Sigmoid colon (tissue), 7 donors: ENCODE results near the gene HBB. TPM values are rescaled to one million over a fixed set of nuclear protein-coding genes. Genes with fewer than 3 reads are reported as not detected.
"Not testable (repeated sequence)": the region's sequence is repeated elsewhere in the genome, so short reads cannot be mapped to it uniquely, and the experiment has no call there.

Experiments
- DNase-seq: peaks from one replicate; pipeline ENCODE4 v3.0.0-alpha.2; 2019
- H3K27ac ChIP-seq, 4 donors: fragments of 200-600 bp; sonication (generic); one replicate each; pipeline ENCODE4 v1.5.1; 2016 to 2019; ENCODE audit warnings: mild to moderate bottlenecking in 1 of 4
- H3K27me3 ChIP-seq, 3 donors: fragments of 200-600 bp; sonication (generic); one replicate each; pipeline ENCODE4 v1.5.1; 2019; ENCODE audit warnings: mild to moderate bottlenecking in 1 of 3
- H3K36me3 ChIP-seq, 4 donors: fragments of 200-600 bp; sonication (generic); one replicate each; pipeline ENCODE4 v1.5.1; 2016 to 2019
- H3K4me1 ChIP-seq, 4 donors: fragments of 200-600 bp; sonication (generic); one replicate each; pipeline ENCODE4 v1.5.1; 2017 to 2019
- H3K4me3 ChIP-seq, 4 donors: fragments of 200-600 bp; sonication (generic); one replicate each; pipeline ENCODE4 v1.5.1; 2017 to 2019; ENCODE audit warnings: mild to moderate bottlenecking in 2 of 4, moderate library complexity in 1 of 4
- H3K9me3 ChIP-seq, 4 donors: fragments of 200-600 bp in 3 of 4; sonication (generic) in 3 of 4; one replicate each; pipeline versions ENCODE4 v1.5.1 to v1.6.1; 2013 to 2019
- CTCF ChIP-seq, 4 experiments: fragments of 450-650 bp in 3 of 4; fragments of 200-600 bp in 1 of 4; IDR thresholded peaks; one replicate each; pipeline ENCODE4 v1.5.1; 2016 to 2019; ENCODE audit warnings: antibody characterized with exemption in 4 of 4, mild to moderate bottlenecking in 3 of 4, moderate library complexity in 2 of 4
- EP300 ChIP-seq, 4 donors: sonication (generic); formaldehyde crosslinking; IDR thresholded peaks; one replicate each; pipeline ENCODE4 v1.6.1; 2017; ENCODE audit warnings: antibody characterized with exemption in 4 of 4
- POLR2A ChIP-seq, 2 donors: fragments of 450-650 bp; IDR thresholded peaks; one replicate each; pipeline ENCODE4 v1.6.1; 2016; ENCODE audit warnings: antibody characterized with exemption in 2 of 2, mild to moderate bottlenecking in 2 of 2, moderate library complexity in 2 of 2
- POLR2AphosphoS5 ChIP-seq, 4 donors: sonication (generic); formaldehyde crosslinking; IDR thresholded peaks; one replicate each; pipeline ENCODE4 v1.6.1; 2017; ENCODE audit warnings: antibody characterized with exemption in 4 of 4
- WGBS, 2 donors: extraction: QIAGEN DNeasy Blood & Tissue Kit; methylation state at CpG; one replicate each; pipeline ENCODE4 v1.1.7; 2013; 5-methylcytosine and 5-hydroxymethylcytosine counted together
- intact Hi-C: fragments of 100-400 bp; cut with DNase I; formaldehyde crosslinking; loops from one replicate; pipeline ENCODE4 v1.15.1; 2023
- polyA plus RNA-seq, 3 donors: library from polyadenylated mRNA; stranded (reverse); fragments of 200-250 nt; gene quantifications; one replicate each; pipeline ENCODE4 v1.2.3, GENCODE V29; 2013
- total RNA-seq, 4 donors: library from RNA; depleted of rRNA; stranded (reverse); fragments of >200 nt; gene quantifications; one replicate each; pipeline ENCODE4 v1.1.0, GENCODE V29; 2016
- donor health status: healthy with polysubstance abuse.
- donor health status: Bipolar disorder and iron deficiency.
- donor health status: healthy.

Gene HBB
- total and polyA plus RNA-seq, 7 donors = 1.6 to 57.3 (median 3.5) TPM; not detected in 1

- H3K27ac ChIP-seq = no peak overlapping the region
- no peaks in the 10 kb centered on the region for H3K9me3 ChIP-seq
- H3K4me3 ChIP-seq = no peak overlapping the region
- no peaks in the 10 kb centered on the region for H3K27me3 ChIP-seq
- intact Hi-C loops = no loop called here
- 79 to 83% methylated on average over 2 of the region's 2 CpGs for WGBS, 2 donors
- H3K4me1 ChIP-seq = no peaks in the 10 kb centered on the region
- TF ChIP-seq CTCF (IDR thresholded peaks at IDR 0.05) (no peak), EP300 (IDR thresholded peaks at IDR 0.05) (no peak), POLR2A (IDR thresholded peaks at IDR 0.05) (no peak), POLR2AphosphoS5 (IDR thresholded peaks at IDR 0.05) (no peak)
- no peak for DNase-seq
- no peaks in the 10 kb centered on the region for H3K36me3 ChIP-seq
These were observed 40.2 kb upstream of the HBB start for GRCh38 chr11:5267033-5267563.

GRCh38 chr11:5266609-5267008 is 39.7 kb upstream of the HBB start:
- no peak for DNase-seq
- Histone ChIP-seq H3K27me3 (no peaks in the 10 kb centered on the region), H3K9me3 (no peaks in the 10 kb centered on the region), H3K36me3 (no peaks in the 10 kb centered on the region), H3K4me1 (no peaks in the 10 kb centered on the region), H3K4me3 (no peak overlapping the region), H3K27ac (no peak overlapping the region)
- no peak for TF ChIP-seq EP300 (IDR thresholded peaks at IDR 0.05)
- intact Hi-C loops = no loop called here

GRCh38 chr11:5265832-5266231 is 39.0 kb upstream of the HBB start:
- no peak for DNase-seq
- no peak overlapping the region for H3K4me3 ChIP-seq
- no peaks in the 10 kb centered on the region for H3K9me3 ChIP-seq
- WGBS, 2 donors = 42 to 61% methylated on average over 2 of the region's 2 CpGs
- no peaks in the 10 kb centered on the region for H3K4me1 ChIP-seq
- no peaks in the 10 kb centered on the region for H3K27me3 ChIP-seq
- no peaks in the 10 kb centered on the region for H3K36me3 ChIP-seq
- no peak for TF ChIP-seq CTCF (IDR thresholded peaks at IDR 0.05)
- no peak for TF ChIP-seq POLR2A (IDR thresholded peaks at IDR 0.05)
- no peak for TF ChIP-seq EP300 (IDR thresholded peaks at IDR 0.05)
- TF ChIP-seq POLR2AphosphoS5 (IDR thresholded peaks at IDR 0.05) = no peak
- H3K27ac ChIP-seq = no peak overlapping the region
- intact Hi-C loops = no loop called here

- H3K27me3 ChIP-seq = no peaks in the 10 kb centered on the region
- DNase-seq = no peak
- intact Hi-C loops = no loop called here
- no peak overlapping the region for H3K27ac ChIP-seq
- H3K4me3 ChIP-seq = no peak overlapping the region
- H3K4me1 ChIP-seq = no peaks in the 10 kb centered on the region
- WGBS, 2 donors = 70 to 79% methylated on average over 7 of the region's 7 CpGs
- no peaks in the 10 kb centered on the region for H3K9me3 ChIP-seq
- no peaks in the 10 kb centered on the region for H3K36me3 ChIP-seq
- TF ChIP-seq EP300 (IDR thresholded peaks at IDR 0.05) (no peak), POLR2A (IDR thresholded peaks at IDR 0.05) (no peak), POLR2AphosphoS5 (IDR thresholded peaks at IDR 0.05) (no peak), CTCF (IDR thresholded peaks at IDR 0.05) (no peak)
These were observed 31.8 kb upstream of the HBB start for GRCh38 chr11:5258543-5259262.

- no peaks in the 10 kb centered on the region for H3K4me1 ChIP-seq
- H3K36me3 ChIP-seq = no peaks in the 10 kb centered on the region
- H3K9me3 ChIP-seq = no peaks in the 10 kb centered on the region
- H3K27me3 ChIP-seq = no peaks in the 10 kb centered on the region
- H3K27ac ChIP-seq = no peak overlapping the region
- intact Hi-C loops = no loop called here
- TF ChIP-seq CTCF (IDR thresholded peaks at IDR 0.05) = no peak
- TF ChIP-seq POLR2AphosphoS5 (IDR thresholded peaks at IDR 0.05) = no peak
- no peak for TF ChIP-seq POLR2A (IDR thresholded peaks at IDR 0.05)
- no peak for TF ChIP-seq EP300 (IDR thresholded peaks at IDR 0.05)
- 24 to 50% methylated on average over 2 of the region's 2 CpGs for WGBS, 2 donors
- no peak for DNase-seq
- H3K4me3 ChIP-seq = no peak overlapping the region
These were observed 30.4 kb upstream of the HBB start for GRCh38 chr11:5257296-5257695.

GRCh38 chr11:5254646-5255413 is 28.0 kb upstream of the HBB start, which contains the start of gene HBG2:
TSS of gene HBG2 (minus strand) at chr11:5254781. CDS start at chr11:5254728, 53 bp downstream.
- intact Hi-C loops, DNase-seq: not testable (repeated sequence)

GRCh38 chr11:5254023-5254422 is 27.2 kb upstream of the HBB start:
- H3K36me3 ChIP-seq, H3K4me3 ChIP-seq, H3K9me3 ChIP-seq, DNase-seq, intact Hi-C loops, H3K4me1 ChIP-seq, H3K27me3 ChIP-seq, H3K27ac ChIP-seq: not testable (repeated sequence)
- WGBS, 2 donors = 69 to 82% methylated on average over 2 of the region's 2 CpGs

More at GRCh38 chr11:5254646-5255413, 28.0 kb upstream of the HBB start, which contains the start of gene HBG2:
- H3K36me3 ChIP-seq, H3K27ac ChIP-seq, H3K4me3 ChIP-seq, H3K9me3 ChIP-seq, H3K4me1 ChIP-seq, H3K27me3 ChIP-seq: not testable (repeated sequence)
- 72 to 78% methylated on average over 4 of the region's 9 CpGs for WGBS, 2 donors

GRCh38 chr11:5253440-5253839 is 26.6 kb upstream of the HBB start:
- H3K27ac ChIP-seq, H3K27me3 ChIP-seq, intact Hi-C loops, H3K4me1 ChIP-seq, DNase-seq, H3K9me3 ChIP-seq, H3K4me3 ChIP-seq, H3K36me3 ChIP-seq: not testable (repeated sequence)
- 83% methylated on average over 5 of the region's 5 CpGs for WGBS, 2 donors
